ENCODE results near the gene INTS4.
A peak's percentile ranks its signal among the peaks of the same experiment; 100 is the strongest.
"Not testable (repeated sequence)": the region's sequence is repeated elsewhere in the genome, so short reads cannot be mapped to it uniquely, and the experiment has no call there.

INTS4 gene

DNA sequence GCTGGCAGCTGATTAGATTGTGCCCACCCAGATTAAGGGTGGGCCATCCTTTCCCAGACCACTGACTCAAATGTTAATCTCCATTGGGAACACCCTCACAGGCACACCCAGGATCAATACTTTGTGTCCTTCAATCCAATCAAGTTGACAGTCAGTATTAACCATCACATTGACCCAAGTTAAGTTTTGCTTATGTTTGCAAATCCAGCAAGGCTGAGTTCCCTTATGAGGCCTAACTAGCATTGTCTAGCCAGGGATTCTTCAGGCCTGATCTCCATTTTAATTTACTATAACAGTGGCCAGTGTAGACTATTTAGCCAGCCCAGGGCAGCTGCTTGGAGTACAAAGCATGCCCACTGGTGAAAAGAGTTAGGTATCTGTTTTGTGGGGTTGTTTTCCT is 30.9 kb upstream of the INTS4 start:
- DNase-seq (ENCODE audit: low read depth in 2 of 2) = no peak

DNA sequence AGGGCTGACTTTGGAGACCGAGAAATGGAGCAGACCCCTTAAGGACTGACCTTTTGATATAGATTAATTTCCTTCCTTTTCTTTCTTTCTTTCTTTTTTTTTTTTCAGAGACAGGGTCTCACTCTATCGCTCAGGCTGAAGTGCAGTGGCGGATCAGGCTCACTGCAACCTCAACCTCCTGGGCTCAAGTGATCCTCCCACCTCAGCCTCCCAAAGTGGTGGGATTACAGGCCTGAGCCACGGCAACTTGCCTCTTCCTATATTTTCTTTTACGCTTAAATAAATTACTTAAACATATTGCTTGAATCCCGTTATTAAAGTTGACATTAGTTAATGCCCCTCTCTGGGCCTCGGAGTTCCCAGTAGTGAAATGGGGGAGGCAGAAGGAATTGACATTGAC is 29.0 kb upstream of the INTS4 start:
- no peak for DNase-seq (ENCODE audit: low read depth in 2 of 2)

DNA sequence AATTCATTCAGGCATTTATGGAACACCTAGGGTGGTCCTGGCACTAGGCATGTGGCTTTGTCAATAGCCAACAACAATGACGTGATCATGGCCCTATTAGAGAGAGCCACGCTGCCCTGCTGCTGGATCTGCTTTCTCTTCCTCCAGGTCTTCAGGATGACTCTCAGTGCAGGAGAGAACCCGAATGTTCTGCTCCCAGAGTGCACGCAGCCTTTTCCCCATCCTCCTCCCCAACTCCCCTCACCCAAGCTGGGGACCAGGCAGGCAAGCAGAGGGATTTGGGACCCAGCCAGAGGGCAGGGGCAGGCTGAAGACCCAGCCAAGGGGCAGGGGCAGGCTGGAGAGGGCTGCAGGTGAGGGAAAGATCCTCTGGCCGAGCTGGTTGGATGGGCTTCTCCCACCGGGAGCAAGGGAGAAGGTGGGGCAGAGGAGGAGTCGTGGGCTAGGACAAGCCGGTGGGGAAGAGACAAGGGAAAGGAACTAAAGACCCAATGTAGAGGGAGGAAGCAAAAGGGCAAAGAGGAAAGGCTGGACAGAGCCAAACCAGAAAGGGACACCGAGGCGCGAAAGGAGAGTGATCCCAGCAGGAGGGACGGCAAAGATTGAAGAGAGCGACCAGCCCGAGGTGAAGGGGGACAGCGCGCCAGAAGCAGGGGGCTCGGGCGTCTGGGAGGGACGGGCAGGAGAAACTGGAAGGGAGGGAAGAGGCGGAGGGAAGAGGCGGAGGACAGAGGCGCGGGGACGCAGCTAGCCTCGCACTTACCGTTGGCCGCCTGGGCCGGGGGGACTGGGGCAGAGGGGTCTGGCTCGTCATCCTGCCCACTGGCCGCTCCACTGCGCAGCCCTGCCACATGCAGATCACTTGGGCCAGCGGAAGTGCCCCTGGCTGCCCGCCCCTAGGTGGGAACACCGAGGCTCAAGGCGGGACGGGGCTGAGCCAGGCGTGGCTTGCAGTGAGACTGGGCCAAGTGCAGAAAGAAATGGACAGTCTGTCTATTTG is 28.2 kb upstream of the INTS4 start, which contains the start of gene KCTD14:
Gene KCTD14 (minus strand): TSS at position 880 of the 1,000 bp plus-strand sequence. CDS start 27 bp downstream, at position 853.
- no peak for DNase-seq (ENCODE audit: low read depth in 2 of 2)

DNA sequence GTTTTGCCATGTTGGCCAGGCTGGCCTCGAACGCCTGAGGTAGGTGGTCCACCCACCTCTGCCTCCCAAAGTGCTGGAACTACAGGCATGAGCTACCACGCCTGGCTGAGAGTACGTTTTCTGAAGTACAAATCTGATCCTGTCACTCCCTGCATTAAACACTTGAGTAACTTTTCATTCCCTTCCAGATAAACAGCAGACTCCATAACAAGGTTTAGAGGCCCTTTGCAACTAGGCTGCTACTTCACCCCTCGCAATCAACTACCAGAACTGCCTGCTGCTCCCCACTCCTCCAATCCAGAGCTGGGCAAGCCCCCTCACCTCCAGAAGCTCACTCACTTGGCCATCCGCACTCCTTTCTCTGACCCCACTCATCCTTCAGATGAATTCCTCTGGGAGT is 27.1 kb upstream of the INTS4 start:
- DNase-seq (ENCODE audit: low read depth in 2 of 2) = no peak

DNA sequence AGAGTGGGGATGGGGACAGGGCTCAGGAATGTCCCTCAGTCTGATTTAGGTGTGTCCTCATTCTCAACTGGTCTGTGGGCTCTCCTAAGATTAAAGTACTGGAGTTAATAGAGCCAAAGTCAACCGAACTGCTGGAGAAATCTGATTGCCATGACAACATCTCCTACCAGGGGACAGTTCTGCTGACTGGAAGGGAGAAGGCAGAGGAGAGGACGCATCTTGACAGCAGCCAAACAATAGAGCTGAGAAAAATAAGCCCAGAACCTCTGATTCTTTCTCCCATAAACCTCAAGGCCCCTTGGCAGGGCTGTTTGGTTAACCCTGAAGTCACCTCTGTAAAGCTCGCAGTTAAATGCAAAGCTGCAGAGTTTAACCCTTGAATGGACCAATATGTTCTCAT is 25.8 kb upstream of the INTS4 start:
- DNase-seq (ENCODE audit: low read depth in 2 of 2) = no peak

DNA sequence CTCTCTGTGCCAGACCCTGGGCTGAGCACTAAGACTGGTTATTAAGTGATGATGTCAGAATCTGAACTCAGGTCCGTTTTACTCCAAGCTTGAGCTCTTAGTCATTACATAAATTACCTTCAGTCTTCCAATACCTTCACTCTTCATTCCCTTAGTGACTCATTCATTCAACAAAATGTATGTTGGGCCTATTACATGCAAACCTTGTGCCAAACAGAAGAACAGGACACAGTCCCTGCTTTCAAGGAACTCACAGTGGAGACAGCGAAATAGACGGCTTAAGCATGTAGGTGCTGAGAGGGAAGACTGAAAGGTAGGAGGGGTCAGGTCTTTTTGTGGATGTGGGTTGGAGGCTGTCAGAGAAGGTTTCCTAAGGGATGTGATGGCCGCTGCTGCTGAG is 25.3 kb upstream of the INTS4 start:
- DNase-seq (ENCODE audit: low read depth in 2 of 2) = no peak

DNA sequence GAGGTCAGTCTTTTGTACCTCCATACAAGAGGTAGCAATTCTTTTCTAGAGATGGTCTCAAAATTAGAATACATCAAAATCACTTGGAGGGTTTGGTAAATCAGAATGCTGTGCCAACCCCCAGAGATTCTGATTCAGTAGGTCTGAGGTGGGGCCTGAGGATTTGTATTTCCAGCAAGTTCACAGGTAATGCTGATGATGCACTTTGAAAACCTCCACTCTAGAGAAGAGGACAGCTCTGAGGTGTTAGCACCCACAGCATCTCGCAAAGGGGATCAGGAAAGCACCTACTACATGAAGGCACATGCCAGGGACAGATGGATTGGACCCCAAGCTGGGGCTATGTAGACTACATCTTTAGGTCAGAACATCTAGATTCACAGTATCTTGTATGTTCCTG is 21.4 kb upstream of the INTS4 start:
- DNase-seq (ENCODE audit: low read depth in 2 of 2) = no peak

DNA sequence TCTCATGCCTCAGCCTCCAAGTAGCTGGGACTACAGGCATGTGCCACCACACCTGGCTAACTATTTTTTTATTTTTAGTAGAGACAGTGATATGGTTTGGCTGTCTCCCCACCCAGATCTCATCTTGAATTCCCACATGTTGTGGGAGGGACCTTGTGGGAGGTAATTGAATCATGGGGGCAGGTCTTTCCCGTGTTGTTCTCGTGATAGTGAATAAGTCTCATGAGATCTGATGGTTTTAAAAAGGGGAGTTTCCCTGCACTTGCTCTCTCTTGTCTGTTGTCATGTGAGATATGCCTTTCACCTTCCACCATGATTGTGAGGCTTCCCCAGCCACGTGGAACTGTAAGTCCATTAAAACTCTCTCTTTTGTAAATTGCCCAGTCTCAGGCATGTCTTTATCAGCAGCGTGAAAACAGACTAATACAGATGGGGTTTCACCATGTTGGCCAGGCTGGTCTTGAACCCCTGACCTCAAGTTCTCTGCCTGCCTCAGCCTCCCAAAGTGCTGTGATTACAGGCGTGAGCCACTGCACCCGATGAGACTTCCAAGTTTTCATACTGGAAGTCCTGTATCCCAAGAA is 20.6 kb upstream of the INTS4 start:
- not testable (repeated sequence) for DNase-seq (ENCODE audit: low read depth in 2 of 2)

DNA sequence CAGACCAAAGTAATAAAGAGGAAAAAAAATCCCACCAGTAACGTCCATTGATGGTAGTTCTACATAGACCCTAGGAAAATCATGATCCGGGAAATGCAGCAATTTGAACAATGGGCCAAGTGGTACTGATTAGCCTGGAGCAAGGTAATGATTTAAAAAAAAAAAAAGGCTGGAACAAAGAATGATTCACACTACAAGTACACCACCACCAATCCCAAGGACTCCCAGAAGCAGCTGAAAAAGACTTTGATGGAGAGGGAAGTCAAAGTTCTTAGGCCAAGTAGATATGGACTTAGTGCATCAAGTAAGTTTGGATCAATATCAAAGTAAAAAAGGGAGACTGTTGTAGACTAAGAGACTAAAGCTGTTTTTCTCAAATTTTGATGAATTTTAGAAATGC is 16.8 kb upstream of the INTS4 start:
- no peak for DNase-seq (ENCODE audit: low read depth in 2 of 2)

DNA sequence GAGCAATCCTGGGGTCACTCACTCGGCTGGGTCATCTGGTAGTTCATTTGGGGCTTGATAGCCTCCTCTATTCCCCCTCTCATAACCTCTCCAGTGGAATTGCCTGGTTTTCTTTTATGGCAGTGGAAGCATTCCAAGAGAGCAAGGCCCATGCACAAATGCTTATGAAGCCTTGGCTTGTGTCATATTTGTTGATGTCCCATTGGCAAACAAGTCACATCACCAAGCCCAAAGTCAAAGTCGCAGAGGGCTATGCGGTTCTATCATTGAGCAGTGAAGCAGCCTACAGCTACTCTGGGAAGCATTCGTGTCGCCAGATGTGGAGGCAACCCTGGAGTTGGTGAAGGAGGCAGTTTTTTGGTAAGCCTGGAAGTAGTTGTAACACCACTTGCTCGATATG is 16.3 kb upstream of the INTS4 start:
- no peak for DNase-seq (ENCODE audit: low read depth in 2 of 2)

DNA sequence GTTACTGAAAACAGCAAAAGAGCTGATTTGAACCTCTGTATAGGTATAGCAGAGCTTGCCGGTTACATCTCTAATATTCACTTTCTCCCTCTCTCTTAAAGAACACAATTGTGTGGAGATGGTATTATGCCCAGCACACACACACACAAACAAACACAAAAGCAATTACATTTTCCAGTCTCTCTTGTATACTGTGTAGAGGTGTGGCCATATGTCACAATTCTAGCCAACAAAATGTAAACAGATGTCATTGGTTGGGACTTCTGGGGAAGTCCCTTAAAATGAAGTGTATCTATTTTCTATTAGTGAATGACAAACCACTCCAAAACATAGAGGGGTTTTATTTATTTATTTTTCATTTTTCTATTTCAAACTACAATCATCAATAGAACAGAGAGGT is 15.8 kb upstream of the INTS4 start:
- no peak for DNase-seq (ENCODE audit: low read depth in 2 of 2)

DNA sequence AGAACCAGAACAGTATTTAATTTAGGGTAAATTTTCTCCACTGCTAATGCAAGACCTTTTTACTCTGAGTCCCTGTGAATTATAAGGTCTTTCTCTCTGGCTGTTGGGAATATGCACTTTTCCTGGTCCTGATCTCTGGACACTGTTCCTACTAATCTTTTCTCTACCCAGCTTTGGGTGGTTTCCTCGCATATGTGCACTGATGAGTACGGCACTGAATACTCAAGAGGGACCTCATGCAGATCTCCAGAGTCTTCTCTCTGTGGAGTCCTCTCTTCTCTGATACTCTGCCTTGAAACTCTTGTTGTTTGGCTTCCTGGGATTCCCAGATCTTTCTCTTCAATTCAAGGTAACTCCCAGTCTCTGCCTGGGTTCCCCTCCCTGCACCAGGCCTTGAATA is 14.6 kb upstream of the INTS4 start:
- DNase-seq (ENCODE audit: low read depth in 2 of 2) = no peak

DNA sequence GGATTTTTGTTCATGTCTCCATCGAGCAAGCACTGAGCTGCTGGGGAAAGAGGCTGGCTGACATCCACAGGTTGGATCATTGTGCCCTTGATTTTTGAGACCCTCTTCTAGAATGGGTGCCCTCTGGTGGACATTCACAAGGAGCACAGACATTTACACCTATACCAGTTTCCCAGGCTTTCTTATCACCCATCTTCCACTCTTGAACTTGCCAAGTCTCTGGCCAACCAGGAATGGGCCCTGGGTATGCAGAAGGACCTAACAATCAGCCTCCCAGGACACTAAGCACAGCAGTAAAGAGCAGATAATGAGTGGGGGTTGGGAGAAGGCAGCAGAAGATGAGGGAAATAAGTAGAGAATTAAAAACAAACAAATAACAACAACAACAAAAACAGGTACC is 5.7 kb upstream of the INTS4 start:
- peak in 1 of 2 experiments; percentile 15 for DNase-seq (ENCODE audit: low read depth in 2 of 2)

DNA sequence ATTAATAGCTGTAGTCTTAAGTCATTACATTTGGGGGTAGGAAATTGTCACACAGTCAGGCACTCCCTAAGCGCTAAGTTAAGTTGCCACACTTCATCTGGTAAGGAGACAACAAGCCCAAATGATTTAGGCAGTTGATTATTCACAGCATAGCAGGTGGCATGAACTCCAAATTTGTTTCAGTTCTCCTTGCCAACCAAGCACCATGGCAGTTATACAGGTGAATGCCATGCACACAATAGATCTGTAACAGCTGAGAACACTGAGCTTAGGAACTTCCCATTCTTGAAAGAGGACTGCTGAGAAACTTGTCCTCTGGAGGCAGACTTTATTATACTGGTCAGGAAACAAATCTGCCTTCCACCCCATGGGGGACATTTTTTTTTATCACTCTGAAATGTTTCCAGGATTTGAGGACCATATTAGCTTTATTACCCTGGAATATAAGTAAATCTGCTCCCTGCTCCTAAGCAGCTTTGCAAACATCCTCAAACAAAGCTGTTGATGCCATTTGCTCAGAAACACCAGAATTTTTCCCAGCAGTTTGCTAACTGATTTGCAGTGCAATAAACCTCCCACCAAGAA is 5.1 kb upstream of the INTS4 start:
- no peak for DNase-seq (ENCODE audit: low read depth in 2 of 2)

DNA sequence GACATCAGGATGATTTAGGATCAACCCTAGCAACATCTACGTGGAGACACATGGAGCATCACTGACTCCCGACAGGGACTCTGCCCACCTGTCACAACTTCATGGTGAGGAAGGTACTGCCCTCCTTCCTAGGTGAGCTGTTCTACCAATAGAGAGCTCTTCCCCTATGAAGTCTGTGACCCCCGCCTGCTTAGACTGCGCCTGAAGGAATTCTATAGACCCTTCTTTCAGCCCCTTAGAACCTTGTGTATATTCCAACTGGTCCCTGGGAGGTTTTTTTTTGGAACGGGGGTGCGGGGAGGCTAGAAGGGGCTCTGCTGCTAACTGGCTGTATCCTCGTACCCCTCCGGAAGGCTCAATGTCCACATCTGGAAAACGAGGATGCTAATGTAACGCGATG is 566 bp downstream of the INTS4 start:
- no peak for DNase-seq (ENCODE audit: low read depth in 2 of 2)

DNA sequence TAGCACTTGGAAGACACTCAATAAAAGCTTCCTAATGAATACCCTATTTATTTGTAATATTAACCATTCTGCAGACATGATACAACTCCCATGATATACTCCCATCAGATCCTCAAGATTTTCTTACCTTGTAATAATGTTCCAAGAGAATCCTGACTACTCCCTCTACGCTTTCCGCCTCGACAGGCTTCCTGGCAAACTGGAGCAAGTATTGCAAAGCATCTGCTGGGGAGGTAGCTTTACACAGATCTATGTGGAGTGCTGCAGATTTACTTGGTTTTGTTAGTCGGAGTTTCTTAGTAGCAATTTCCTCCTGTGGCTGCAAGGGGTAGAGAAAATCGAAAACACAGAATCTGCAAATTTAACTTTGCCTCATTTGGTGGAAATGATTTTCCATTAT is 3.5 kb downstream of the INTS4 start:
- DNase-seq (ENCODE audit: low read depth in 2 of 2) = no peak

DNA sequence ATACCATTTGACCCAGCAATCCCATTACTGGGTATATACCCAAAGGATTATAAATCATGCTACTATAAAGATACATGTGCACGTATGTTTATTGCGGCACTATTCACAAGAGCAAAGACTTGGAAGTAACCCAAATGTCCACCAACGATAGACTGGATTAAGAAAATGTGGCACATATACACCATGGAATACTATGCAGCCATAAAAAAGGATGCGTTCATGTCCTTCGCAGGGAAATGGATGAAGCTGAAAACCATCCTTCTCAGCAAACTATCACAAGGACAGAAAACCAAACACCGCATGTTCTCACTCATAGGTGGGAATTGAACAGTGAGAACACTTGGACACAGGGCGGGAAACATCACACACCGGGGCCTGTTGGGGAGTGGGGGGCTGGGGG is 8.0 kb downstream of the INTS4 start:
- not testable (repeated sequence) for DNase-seq (ENCODE audit: low read depth in 2 of 2)

DNA sequence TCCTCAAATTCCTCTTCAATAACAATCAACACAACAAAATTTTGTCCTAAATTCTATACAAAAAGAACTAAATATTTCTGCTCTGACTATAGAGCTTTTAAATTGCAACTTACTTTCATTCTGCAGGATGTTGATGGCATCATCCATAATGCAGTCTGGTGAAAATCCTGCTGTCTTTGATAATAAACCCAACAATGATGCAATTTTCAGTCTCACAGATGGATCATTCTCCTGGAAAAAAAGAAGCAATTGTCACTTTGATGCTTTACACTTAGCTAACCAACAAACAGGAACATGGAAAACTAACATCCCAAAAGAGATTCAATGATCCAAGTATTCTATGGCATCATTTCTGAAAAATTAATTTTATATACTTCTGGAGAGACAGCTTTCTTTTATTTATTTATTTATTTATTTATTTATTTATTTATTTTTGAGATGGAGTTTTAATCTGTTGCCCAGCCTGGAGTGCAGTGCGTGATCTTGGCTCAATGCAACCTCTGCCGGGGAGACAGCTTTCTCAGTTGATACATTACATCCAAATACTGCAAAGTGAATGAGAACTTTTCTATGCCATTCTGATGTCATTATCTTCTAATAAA is 13.0 kb downstream of the INTS4 start:
- DNase-seq (ENCODE audit: low read depth in 2 of 2) = no peak

DNA sequence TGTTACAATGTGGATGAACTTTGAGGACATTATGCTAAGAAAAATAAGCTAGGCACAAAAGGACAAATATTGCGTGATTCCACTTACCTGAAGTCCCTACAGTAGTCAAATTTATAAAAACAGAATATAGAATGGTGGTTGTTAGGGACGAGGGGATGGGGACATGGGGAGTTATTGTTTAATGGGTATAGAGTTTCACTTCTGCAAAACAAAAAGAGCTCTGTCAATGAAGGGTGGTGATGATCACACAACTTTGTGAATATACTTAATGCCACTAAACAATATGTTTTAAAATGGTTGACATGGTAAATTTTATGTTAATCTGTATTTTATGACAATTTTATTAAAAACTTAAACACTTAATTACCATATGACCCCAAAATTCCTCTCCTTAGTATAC is 26.1 kb downstream of the INTS4 start:
- DNase-seq (ENCODE audit: low read depth in 2 of 2) = no peak

DNA sequence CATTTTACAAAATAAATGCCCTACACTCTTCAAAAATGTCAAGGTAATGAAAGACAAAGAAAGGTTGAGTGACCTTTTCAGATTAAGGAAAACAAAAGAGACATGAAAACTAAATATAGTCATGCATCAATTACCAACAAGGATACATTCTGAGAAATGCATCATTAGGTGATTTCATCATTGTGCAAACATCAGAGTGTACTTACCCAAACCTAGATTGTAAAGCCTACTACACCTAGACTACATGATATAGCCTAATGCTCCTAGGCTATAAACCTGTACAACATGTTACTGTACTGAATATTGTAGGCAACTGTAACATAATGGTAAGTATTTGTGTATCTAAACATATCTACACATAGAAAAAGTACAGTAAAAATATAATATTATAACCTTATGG is 26.7 kb downstream of the INTS4 start:
- DNase-seq (ENCODE audit: low read depth in 2 of 2) = no peak

DNA sequence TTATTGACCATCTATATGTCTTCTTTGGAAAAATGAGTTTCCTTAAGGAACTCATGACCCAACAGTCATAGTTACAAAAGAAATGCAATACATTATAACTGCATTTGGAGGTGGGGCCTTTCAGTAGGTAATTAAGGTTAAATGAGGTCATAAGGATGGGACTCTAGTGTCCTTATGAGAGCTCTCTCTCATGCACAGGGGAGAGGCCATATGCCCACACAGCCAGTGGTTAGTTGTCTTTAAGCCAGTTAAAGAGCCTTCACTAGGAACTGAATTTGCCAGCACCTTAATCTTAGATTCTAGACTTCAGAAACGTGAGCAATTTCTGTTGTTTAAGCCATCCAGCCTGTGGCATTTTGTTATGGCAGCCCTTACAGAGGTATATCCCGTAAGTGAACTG is 27.3 kb downstream of the INTS4 start:
- no peak for DNase-seq (ENCODE audit: low read depth in 2 of 2)

DNA sequence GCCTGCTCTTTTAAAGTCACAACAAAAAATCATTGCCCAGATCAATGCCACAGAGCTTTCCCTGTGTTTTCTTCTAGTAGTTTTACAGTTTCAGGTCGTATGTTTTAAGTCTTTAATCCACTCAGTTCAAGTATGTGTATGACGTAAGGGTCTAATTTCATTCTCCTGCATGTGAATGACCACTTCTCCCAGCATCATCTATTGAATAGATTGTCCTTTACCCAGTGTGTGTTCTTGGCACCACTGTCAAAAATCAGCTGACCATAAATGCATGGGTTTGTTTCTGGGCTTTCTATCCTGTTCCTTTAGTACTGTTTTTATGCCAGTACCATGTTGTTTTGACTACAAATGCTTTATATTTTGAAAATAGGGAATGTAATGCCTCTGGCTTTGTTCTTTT is 28.1 kb downstream of the INTS4 start:
- DNase-seq (ENCODE audit: low read depth in 2 of 2) = no peak

Measured in stimulated activated CD4-positive, alpha-beta T cell treated with anti-CD3 and anti-CD28 coated beads, Interleukin-12 subunit alpha, Interleukin-12 subunit beta, amount 100 ng/mL, for 24 hours (primary cell).